HepG2 (cell line): ENCODE measurements around the gene SPN.

Source experiments
- CBX5 ChIP-seq: sonication (generic); formaldehyde crosslinking; IDR thresholded peaks from 2 replicates; pipeline ENCODE4 v1.4.0; 2020; ENCODE audit warnings: missing genetic modification reagents, borderline replicate concordance
- HMGA1 ChIP-seq: sonication (generic); formaldehyde crosslinking; conservative IDR thresholded peaks from 2 replicates; pipeline ENCODE4 v1.4.0; 2020; ENCODE audit warnings: missing genetic modification reagents
- HNRNPUL1 ChIP-seq: fragments of 200-400 bp; formaldehyde crosslinking; IDR thresholded peaks from 2 replicates; pipeline ENCODE4 v1.6.1; 2017; ENCODE audit warnings: low read depth, mild to moderate bottlenecking, low read length, moderate library complexity
- POLR2A ChIP-seq, 2 experiments: IDR thresholded peaks; 2 replicates each; pipeline ENCODE4 v1.6.1; 2011; ENCODE audit warnings: low read depth in 2 of 2, low read length in 2 of 2, mild to moderate bottlenecking in 1 of 2, moderate library complexity in 1 of 2; ENCODE audit not compliant: insufficient read depth in 1 of 2
- POLR2AphosphoS5 ChIP-seq: IDR thresholded peaks from 2 replicates; pipeline ENCODE4 v1.6.1; 2012; ENCODE audit warnings: low read depth, low read length
- RAD21 ChIP-seq: fragments of 450-650 bp; formaldehyde crosslinking; IDR thresholded peaks from 2 replicates; pipeline ENCODE4 v1.5.0; 2020; ENCODE audit warnings: mild to moderate bottlenecking
- TOE1 ChIP-seq: sonication (generic); formaldehyde crosslinking; IDR thresholded peaks from 2 replicates; pipeline ENCODE4 v1.4.0; 2020; ENCODE audit warnings: mild to moderate bottlenecking, missing genetic modification reagents
- ZNF557 ChIP-seq: sonication (generic); formaldehyde crosslinking; IDR thresholded peaks from 2 replicates; pipeline ENCODE4 v1.4.0; 2020; ENCODE audit warnings: missing genetic modification reagents
- ZNF782 ChIP-seq: sonication (generic); formaldehyde crosslinking; IDR thresholded peaks from 2 replicates; pipeline ENCODE4 v1.4.0; 2020; ENCODE audit warnings: missing genetic modification reagents, mild to moderate bottlenecking, borderline replicate concordance
- TF ChIP-seq, protein P1 (sequence below): fragments of 450-650 bp; IDR thresholded peaks from 2 replicates; pipeline ENCODE4 v1.6.1; 2016
- TF ChIP-seq, protein P2 (sequence below): fragments of 450-650 bp; IDR thresholded peaks from 2 replicates; pipeline ENCODE4 v1.6.1; 2017
- TF ChIP-seq, protein P3 (sequence below): IDR thresholded peaks from 2 replicates; pipeline ENCODE4 v1.6.1; 2016; ENCODE audit warnings: low read depth
- TF ChIP-seq, protein P4 (sequence below): sonication (generic); formaldehyde crosslinking; IDR thresholded peaks from 2 replicates; pipeline ENCODE4 v1.5.0; 2020; ENCODE audit warnings: mild to moderate bottlenecking, missing genetic modification reagents, moderate library complexity
- TF ChIP-seq, protein P5 (sequence below): sonication (generic); formaldehyde crosslinking; IDR thresholded peaks from 2 replicates; pipeline ENCODE4 v1.8.1; 2023; ENCODE audit warnings: missing genetic modification reagents, inconsistent platforms, borderline replicate concordance

DNA sequence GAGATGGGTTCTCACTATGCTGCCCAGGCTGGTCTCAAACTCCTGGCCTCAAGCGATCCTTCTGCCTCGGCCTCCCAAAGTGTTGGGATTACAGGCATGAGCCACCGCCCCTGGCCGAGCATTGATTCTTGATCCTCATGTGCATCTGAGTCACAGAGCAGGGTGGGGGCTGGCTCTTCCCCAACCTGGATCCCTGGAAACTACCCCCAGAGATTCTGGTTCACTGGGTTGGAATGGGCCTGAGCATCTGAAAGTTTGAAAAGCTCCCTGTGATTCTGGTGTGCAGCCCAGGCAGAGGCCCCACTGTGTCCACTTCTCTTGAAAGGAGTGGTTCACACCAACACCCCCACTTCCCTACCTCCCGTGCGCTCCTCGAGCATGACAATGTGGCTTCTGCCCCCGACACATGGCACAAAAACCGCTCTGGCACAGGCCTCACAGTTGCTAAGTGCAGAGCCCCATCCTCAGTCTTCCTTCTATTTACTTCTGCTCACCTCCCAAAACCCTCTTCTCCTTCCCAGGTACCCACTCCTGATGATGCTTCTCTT is 20.6 kb downstream of the SPN start:
- no peak for TF ChIP-seq POLR2AphosphoS5
- TF ChIP-seq POLR2A (IDR thresholded peaks at IDR 0.05; ENCODE audit: insufficient read depth in 1 of 2, low read depth in 2 of 2, low read length in 2 of 2): no peak
- no peak for TF ChIP-seq ZNF557 (CRISPR knock-in tag)
- TF ChIP-seq CBX5 (CRISPR knock-in tag): no peak
- TF ChIP-seq, protein P1, sequence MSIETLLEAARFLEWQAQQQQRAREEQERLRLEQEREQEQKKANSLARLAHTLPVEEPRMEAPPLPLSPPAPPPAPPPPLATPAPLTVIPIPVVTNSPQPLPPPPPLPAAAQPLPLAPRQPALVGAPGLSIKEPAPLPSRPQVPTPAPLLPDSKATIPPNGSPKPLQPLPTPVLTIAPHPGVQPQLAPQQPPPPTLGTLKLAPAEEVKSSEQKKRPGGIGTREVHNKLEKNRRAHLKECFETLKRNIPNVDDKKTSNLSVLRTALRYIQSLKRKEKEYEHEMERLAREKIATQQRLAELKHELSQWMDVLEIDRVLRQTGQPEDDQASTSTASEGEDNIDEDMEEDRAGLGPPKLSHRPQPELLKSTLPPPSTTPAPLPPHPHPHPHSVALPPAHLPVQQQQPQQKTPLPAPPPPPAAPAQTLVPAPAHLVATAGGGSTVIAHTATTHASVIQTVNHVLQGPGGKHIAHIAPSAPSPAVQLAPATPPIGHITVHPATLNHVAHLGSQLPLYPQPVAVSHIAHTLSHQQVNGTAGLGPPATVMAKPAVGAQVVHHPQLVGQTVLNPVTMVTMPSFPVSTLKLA: 0 out of 2 replicates have a peak, but pooled peaks have one; percentile 10
- TF ChIP-seq, protein P2, sequence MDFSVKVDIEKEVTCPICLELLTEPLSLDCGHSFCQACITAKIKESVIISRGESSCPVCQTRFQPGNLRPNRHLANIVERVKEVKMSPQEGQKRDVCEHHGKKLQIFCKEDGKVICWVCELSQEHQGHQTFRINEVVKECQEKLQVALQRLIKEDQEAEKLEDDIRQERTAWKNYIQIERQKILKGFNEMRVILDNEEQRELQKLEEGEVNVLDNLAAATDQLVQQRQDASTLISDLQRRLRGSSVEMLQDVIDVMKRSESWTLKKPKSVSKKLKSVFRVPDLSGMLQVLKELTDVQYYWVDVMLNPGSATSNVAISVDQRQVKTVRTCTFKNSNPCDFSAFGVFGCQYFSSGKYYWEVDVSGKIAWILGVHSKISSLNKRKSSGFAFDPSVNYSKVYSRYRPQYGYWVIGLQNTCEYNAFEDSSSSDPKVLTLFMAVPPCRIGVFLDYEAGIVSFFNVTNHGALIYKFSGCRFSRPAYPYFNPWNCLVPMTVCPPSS: no peak
- TF ChIP-seq ZNF782: no peak
- TF ChIP-seq, protein P3, sequence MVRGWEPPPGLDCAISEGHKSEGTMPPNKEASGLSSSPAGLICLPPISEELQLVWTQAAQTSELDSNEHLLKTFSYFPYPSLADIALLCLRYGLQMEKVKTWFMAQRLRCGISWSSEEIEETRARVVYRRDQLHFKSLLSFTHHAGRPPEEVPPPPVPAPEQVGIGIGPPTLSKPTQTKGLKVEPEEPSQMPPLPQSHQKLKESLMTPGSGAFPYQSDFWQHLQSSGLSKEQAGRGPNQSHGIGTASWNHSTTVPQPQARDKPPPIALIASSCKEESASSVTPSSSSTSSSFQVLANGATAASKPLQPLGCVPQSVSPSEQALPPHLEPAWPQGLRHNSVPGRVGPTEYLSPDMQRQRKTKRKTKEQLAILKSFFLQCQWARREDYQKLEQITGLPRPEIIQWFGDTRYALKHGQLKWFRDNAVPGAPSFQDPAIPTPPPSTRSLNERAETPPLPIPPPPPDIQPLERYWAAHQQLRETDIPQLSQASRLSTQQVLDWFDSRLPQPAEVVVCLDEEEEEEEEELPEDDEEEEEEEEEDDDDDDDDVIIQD (CRISPR knock-in tag): no peak
- no peak for TF ChIP-seq RAD21 (CRISPR knock-in tag)
- no peak for TF ChIP-seq TOE1 (CRISPR knock-in tag)
- TF ChIP-seq HMGA1 (CRISPR knock-in tag): no peak
- TF ChIP-seq, protein P4, sequence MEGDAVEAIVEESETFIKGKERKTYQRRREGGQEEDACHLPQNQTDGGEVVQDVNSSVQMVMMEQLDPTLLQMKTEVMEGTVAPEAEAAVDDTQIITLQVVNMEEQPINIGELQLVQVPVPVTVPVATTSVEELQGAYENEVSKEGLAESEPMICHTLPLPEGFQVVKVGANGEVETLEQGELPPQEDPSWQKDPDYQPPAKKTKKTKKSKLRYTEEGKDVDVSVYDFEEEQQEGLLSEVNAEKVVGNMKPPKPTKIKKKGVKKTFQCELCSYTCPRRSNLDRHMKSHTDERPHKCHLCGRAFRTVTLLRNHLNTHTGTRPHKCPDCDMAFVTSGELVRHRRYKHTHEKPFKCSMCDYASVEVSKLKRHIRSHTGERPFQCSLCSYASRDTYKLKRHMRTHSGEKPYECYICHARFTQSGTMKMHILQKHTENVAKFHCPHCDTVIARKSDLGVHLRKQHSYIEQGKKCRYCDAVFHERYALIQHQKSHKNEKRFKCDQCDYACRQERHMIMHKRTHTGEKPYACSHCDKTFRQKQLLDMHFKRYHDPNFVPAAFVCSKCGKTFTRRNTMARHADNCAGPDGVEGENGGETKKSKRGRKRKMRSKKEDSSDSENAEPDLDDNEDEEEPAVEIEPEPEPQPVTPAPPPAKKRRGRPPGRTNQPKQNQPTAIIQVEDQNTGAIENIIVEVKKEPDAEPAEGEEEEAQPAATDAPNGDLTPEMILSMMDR (CRISPR knock-in tag): no peak
- TF ChIP-seq, protein P5, sequence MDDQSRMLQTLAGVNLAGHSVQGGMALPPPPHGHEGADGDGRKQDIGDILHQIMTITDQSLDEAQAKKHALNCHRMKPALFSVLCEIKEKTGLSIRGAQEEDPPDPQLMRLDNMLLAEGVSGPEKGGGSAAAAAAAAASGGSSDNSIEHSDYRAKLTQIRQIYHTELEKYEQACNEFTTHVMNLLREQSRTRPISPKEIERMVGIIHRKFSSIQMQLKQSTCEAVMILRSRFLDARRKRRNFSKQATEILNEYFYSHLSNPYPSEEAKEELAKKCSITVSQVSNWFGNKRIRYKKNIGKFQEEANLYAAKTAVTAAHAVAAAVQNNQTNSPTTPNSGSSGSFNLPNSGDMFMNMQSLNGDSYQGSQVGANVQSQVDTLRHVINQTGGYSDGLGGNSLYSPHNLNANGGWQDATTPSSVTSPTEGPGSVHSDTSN (CRISPR knock-in tag): no peak
- TF ChIP-seq HNRNPUL1: no peak
